ENCODE data around the gene NLGN3. TPM values are rescaled to one million over a fixed set of nuclear protein-coding genes. Genes with fewer than 3 reads are reported as not detected.

Gene NLGN3
- total RNA-seq, 1 experiment from 2014 or later: 2.1 TPM

GRCh38 chrX:71170660-71171059 lies 26.0 kb downstream of the NLGN3 start:
- H3K27ac Mint-ChIP-seq (ENCODE audit: unreplicated experiment): no peak overlapping the region
- no peaks in the 10 kb centered on the region for H3K4me1 Mint-ChIP-seq (ENCODE audit: low read depth, unreplicated experiment)
- H3K4me3 Mint-ChIP-seq (ENCODE audit: low read depth, unreplicated experiment): no peak overlapping the region
- H3K36me3 Mint-ChIP-seq (ENCODE audit: insufficient read depth, unreplicated experiment): peaks cover 4% of the 10 kb centered on the region
- no TSS peak for BruUV-seq (replicated peaks)
- no peak for TF ChIP-seq CTCF (IDR thresholded peaks at IDR 0.05; ENCODE audit: unreplicated experiment)
- H3K27me3 Mint-ChIP-seq (ENCODE audit: unreplicated experiment): peaks cover 21% of the 10 kb centered on the region
- no peak for DNase-seq
- H3K9me3 Mint-ChIP-seq (ENCODE audit: low read depth, unreplicated experiment): no peaks in the 10 kb centered on the region
- intact Hi-C loops (cut with micrococcal nuclease; ENCODE audit: unreplicated experiment): loop anchor here (10.0 kb wide), 1 partner anchor 406 kb away; no protein-coding TSS in a partner anchor
- CTCF ChIA-PET: no interaction called here

- no peaks in the 10 kb centered on the region for H3K4me1 Mint-ChIP-seq (ENCODE audit: low read depth, unreplicated experiment)
- CTCF ChIA-PET: no interaction called here
- no peak overlapping the region for H3K4me3 Mint-ChIP-seq (ENCODE audit: low read depth, unreplicated experiment)
- intact Hi-C loops (cut with micrococcal nuclease; ENCODE audit: unreplicated experiment): loop anchor here (10.0 kb wide), 1 partner anchor 406 kb away; no protein-coding TSS in a partner anchor
- peaks cover 21% of the 10 kb centered on the region for H3K27me3 Mint-ChIP-seq (ENCODE audit: unreplicated experiment)
- no peak for TF ChIP-seq CTCF (IDR thresholded peaks at IDR 0.05; ENCODE audit: unreplicated experiment)
- H3K9me3 Mint-ChIP-seq (ENCODE audit: low read depth, unreplicated experiment): no peaks in the 10 kb centered on the region
- no peak for DNase-seq
- peaks cover 4% of the 10 kb centered on the region for H3K36me3 Mint-ChIP-seq (ENCODE audit: insufficient read depth, unreplicated experiment)
- BruUV-seq (replicated peaks): no TSS peak
- H3K27ac Mint-ChIP-seq (ENCODE audit: unreplicated experiment): no peak overlapping the region
These were observed 26.6 kb downstream of the NLGN3 start for GRCh38 chrX:71171110-71171801.

- BruUV-seq (replicated peaks): no TSS peak
- no peak for DNase-seq
- H3K36me3 Mint-ChIP-seq (ENCODE audit: insufficient read depth, unreplicated experiment): peaks cover 4% of the 10 kb centered on the region
- intact Hi-C loops (cut with micrococcal nuclease; ENCODE audit: unreplicated experiment): loop anchor here (10.0 kb wide), 1 partner anchor 409 kb away; no protein-coding TSS in a partner anchor
- no peak overlapping the region for H3K4me3 Mint-ChIP-seq (ENCODE audit: low read depth, unreplicated experiment)
- no peaks in the 10 kb centered on the region for H3K4me1 Mint-ChIP-seq (ENCODE audit: low read depth, unreplicated experiment)
- no peaks in the 10 kb centered on the region for H3K9me3 Mint-ChIP-seq (ENCODE audit: low read depth, unreplicated experiment)
- CTCF ChIA-PET: no interaction called here
- no peak overlapping the region for H3K27ac Mint-ChIP-seq (ENCODE audit: unreplicated experiment)
- no peak for TF ChIP-seq CTCF (IDR thresholded peaks at IDR 0.05; ENCODE audit: unreplicated experiment)
- peaks cover 21% of the 10 kb centered on the region for H3K27me3 Mint-ChIP-seq (ENCODE audit: unreplicated experiment)
These were observed 28.8 kb downstream of the NLGN3 start for GRCh38 chrX:71173440-71173839.

- Mint-ChIP-seq H3K4me3 (ENCODE audit: low read depth, unreplicated experiment) (no peak overlapping the region), H3K9me3 (ENCODE audit: low read depth, unreplicated experiment) (no peaks in the 10 kb centered on the region), H3K27ac (ENCODE audit: unreplicated experiment) (no peak overlapping the region), H3K4me1 (ENCODE audit: low read depth, unreplicated experiment) (no peaks in the 10 kb centered on the region), H3K27me3 (ENCODE audit: unreplicated experiment) (peaks cover 21% of the 10 kb centered on the region), H3K36me3 (ENCODE audit: insufficient read depth, unreplicated experiment) (peaks cover 4% of the 10 kb centered on the region)
- BruUV-seq (replicated peaks): no TSS peak
- CTCF ChIA-PET: interaction anchor here (0.6 kb wide), 1 partner anchor 225 kb away, joined by 5 read pairs; no protein-coding TSS in a partner anchor
- intact Hi-C loops (cut with micrococcal nuclease; ENCODE audit: unreplicated experiment): loop anchor here (5.0 to 10.0 kb wide), 2 partner anchors 77 to 410 kb away; partner anchors contain the start of gene FOXO4
- no peak for TF ChIP-seq CTCF (IDR thresholded peaks at IDR 0.05; ENCODE audit: unreplicated experiment)
- no peak for DNase-seq
These were observed 30.2 kb downstream of the NLGN3 start for GRCh38 chrX:71174795-71175194.
